ENCODE results near the gene SNRNP35. TPM values are rescaled to one million over a fixed set of nuclear protein-coding genes. Genes with fewer than 3 reads are reported as not detected.
"Not testable (repeated sequence)": the region's sequence is repeated elsewhere in the genome, so short reads cannot be mapped to it uniquely, and the experiment has no call there.

SNRNP35 gene
- total RNA-seq, 2 donors from 2014 or later, result 20.1 to 22.3 TPM

DNA sequence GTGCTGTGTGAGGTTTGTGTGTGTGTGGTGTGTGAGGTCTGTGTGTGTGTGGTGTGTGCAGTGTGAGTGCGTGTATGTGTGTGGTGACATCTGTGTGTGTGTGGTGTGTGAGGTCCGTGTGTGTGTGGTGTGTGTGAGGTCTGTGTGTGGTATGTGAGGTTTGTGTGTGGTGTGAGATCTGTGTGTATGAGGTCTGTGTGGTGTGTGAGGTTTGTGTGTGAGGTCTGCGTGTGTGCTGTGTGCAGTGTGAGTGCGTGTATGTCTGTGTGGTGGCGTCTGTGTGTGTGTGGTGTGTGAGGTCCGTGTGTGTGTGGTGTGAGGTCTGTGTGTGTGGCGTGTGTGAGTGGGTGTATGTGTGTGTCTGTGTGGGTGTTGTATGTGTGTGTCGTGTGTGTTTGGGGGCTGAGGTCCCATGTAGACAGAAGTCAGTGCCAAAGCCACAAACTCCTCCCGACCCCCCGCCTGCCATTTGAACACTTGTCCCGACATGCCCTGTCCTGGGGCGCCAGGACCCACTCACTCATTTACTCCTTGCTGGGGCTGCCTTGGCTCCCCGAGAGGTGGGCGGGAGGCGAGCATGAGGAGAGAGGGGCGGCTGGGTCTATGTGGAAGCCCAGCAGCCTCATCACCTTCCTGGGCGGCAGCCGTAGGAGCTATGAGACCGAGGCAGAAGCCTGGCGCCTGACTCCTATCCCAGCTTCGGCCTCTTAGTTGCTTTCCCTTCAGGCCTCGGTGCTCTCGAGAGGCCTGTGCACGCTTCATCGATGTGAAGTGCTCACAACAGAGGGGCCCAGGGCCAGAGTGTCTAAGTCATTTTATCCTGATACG, 55.1 kb downstream of the SNRNP35 start:
- no peak for DNase-seq
- intact Hi-C loops (cut with DNase I), result no loop called here
- peak; percentile 35 to 38 for ATAC-seq

DNA sequence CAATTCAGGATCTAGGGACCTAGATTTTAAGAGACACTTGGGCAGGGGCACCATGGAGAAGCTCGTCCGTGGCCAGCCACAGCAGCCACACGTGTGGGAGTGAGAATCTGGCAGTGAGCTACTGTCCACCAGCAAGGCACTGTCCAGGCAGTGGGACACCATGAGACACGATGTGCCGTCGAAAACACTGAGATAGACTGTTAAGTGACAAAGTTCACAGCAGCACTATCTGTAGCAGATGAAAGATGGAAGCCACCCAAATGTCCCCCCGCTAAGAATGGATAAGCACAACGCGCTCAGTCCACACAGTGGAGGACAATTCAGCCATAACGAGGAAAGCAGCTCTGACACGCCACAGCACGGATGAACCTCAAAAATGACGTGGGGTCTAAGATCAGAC, 55.9 kb downstream of the SNRNP35 start:
- intact Hi-C loops (cut with DNase I), result no loop called here
- peak; percentile 37 for DNase-seq
- peak; percentile 67 to 76 for ATAC-seq

DNA sequence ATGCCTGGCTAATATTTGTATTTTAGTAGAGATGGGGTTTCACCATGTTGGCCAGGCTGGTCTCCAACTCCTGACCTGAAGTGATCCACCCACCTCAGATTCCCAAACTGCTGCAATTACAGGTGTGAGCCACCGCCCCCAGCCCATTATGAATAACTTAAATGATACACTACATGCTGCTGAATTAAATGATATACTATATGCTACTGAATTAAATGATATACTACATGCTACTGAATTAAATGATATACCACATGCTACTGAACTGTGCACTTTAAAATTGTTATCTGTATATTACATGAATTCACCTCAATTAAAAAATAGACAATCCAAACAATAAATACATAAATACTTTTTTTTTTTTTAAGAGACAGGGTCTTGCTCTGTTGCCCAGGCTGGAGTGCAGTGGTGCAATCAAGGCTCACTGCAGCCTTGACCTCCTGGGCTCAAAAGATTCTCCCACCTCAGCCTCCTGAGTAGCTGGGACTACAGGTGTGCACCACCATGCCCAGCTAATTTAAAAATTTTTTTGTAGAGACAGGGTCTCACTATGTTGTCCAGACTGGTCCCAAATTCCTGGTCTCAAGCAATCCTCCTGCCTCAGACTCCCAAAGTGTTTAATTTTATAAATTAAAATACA, 56.8 kb downstream of the SNRNP35 start:
- ATAC-seq; DNase-seq; intact Hi-C loops (cut with DNase I): not testable (repeated sequence)

DNA sequence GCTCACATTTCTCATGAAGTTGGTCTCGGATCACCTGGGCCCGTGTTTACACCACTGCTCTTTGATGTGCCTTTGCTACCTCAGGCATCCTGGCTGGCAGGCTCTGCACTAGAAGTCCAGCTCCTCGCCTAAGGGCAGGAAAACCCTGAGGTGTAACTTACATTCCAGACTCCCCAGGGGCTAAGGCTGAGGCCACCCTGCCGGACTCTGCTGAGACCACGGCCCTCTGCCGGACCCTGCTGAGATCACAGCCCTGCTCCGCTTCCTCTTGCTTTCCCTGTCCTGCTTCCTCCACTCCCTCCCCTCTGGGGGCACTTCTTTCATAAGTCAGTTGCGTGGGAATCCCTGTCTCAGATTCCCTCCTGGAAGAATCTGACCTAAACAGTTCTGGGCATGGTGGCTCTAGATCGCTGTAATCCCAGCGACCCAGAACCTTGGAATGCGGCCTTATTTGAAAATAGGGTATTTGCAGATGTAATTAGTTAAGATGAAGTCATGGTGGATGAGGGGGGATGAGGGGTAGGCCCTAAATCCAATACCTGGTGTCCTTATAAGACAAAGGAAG, 58.4 kb downstream of the SNRNP35 start:
- intact Hi-C loops (cut with DNase I), result no loop called here
- ATAC-seq, result no peak
- DNase-seq, result no peak

Other genes with a start within 250 kb of the SNRNP35 start
- 10 to 100 TPM; 23.4 to 27.9 TPM for gene MPHOSPH9, start 225.0 kb upstream of the SNRNP35 start, total RNA-seq
- 10 to 100 TPM in 1 of 2 donors, 1 to 10 TPM in 1; 8.1 to 10.9 TPM for gene MTRFR, start 224.7 kb upstream of the SNRNP35 start, total RNA-seq
- gene CDK2AP1, start 186.3 kb upstream of the SNRNP35 start, total RNA-seq, result 10 to 100 TPM; 96.6 to 97.7 TPM
- gene SBNO1, start 93.3 kb upstream of the SNRNP35 start, total RNA-seq, result 10 to 100 TPM; 25.9 to 26.1 TPM
- 10 to 100 TPM; 17.6 to 22.9 TPM for gene KMT5A, start 74.0 kb upstream of the SNRNP35 start, total RNA-seq
- gene RILPL2, start 21.5 kb upstream of the SNRNP35 start, total RNA-seq, result 1 to 10 TPM; 3.1 to 3.7 TPM
- 10 to 100 TPM; 91.7 to 98.0 TPM for gene RILPL1, start 75.6 kb downstream of the SNRNP35 start, total RNA-seq
- 100 to 1,000 TPM; 176 to 248 TPM for gene TMED2, start 126.4 kb downstream of the SNRNP35 start, total RNA-seq
- 1 to 10 TPM; 8.1 to 8.5 TPM for gene DDX55, start 144.0 kb downstream of the SNRNP35 start, total RNA-seq
- 10 to 100 TPM; 27.9 to 29.3 TPM for gene EIF2B1, start 175.5 kb downstream of the SNRNP35 start, total RNA-seq
- 10 to 100 TPM; 11.7 to 16.5 TPM for gene GTF2H3, start 175.7 kb downstream of the SNRNP35 start, total RNA-seq
- gene TCTN2, start 213.0 kb downstream of the SNRNP35 start, total RNA-seq, result 1 to 10 TPM; 3.7 to 4.8 TPM

Data from left cardiac atrium (tissue), 4 donors.